ENCODE measurements around the gene UBE2R2.

UBE2R2 gene

GRCh38 chr9:33797837-33798236 is 19.1 kb upstream of the UBE2R2 start (continued):
- TF ChIP-seq ZNF76 (tag by site-specific recombination; IDR thresholded peaks at IDR 0.05; ENCODE audit: borderline replicate concordance, low read depth) (no peak), KLF8 (tag by site-specific recombination; IDR thresholded peaks at IDR 0.05) (no peak), ZNF529 (tag by site-specific recombination; IDR thresholded peaks at IDR 0.05; ENCODE audit: insufficient replicate concordance) (no peak), ZNF621 (tag by site-specific recombination; IDR thresholded peaks at IDR 0.05) (no peak)

- CTCF ChIA-PET, result interaction anchor here (1.8 kb wide), 1 partner anchor 60 kb away, joined by 5 read pairs; no protein-coding TSS in a partner anchor
- POLR2A ChIA-PET, result interaction anchor here (0.6 kb wide), 1 partner anchor 14 kb away, joined by 4 read pairs; no protein-coding TSS in a partner anchor
- H3K36me3 ChIP-seq (ENCODE audit: control insufficient read depth in 2 of 2, insufficient read depth in 1 of 2, low read length in 2 of 2), result no peaks in the 10 kb centered on the region
These were observed 18.4 kb upstream of the UBE2R2 start for GRCh38 chr9:33798545-33798944.

More at GRCh38 chr9:33798545-33798944, 18.4 kb upstream of the UBE2R2 start:
- H3K27ac ChIP-seq (ENCODE audit: extremely low read depth, low read depth, low read length), result no peak overlapping the region
- H3K4me1 ChIP-seq (ENCODE audit: control insufficient read depth, insufficient read depth, low read length), result no peaks in the 10 kb centered on the region
- TF ChIP-seq, protein P1, sequence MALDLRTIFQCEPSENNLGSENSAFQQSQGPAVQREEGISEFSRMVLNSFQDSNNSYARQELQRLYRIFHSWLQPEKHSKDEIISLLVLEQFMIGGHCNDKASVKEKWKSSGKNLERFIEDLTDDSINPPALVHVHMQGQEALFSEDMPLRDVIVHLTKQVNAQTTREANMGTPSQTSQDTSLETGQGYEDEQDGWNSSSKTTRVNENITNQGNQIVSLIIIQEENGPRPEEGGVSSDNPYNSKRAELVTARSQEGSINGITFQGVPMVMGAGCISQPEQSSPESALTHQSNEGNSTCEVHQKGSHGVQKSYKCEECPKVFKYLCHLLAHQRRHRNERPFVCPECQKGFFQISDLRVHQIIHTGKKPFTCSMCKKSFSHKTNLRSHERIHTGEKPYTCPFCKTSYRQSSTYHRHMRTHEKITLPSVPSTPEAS (tag by site-specific recombination; IDR thresholded peaks at IDR 0.05), result no peak
- no peak for TF ChIP-seq FEZF1 (tag by site-specific recombination; IDR thresholded peaks at IDR 0.05)
- no peak for TF ChIP-seq ZBTB44 (tag by site-specific recombination; IDR thresholded peaks at IDR 0.05)
- no peak for TF ChIP-seq ZBTB8A (tag by site-specific recombination; IDR thresholded peaks at IDR 0.05)
- TF ChIP-seq GLI2 (tag by site-specific recombination; IDR thresholded peaks at IDR 0.05; ENCODE audit: borderline replicate concordance, low read depth), result no peak
- no peak for TF ChIP-seq PATZ1 (tag by site-specific recombination; IDR thresholded peaks at IDR 0.05)
- TF ChIP-seq ZNF768 (tag by site-specific recombination; IDR thresholded peaks at IDR 0.05), result no peak
- no peak for TF ChIP-seq ZNF596 (tag by site-specific recombination; IDR thresholded peaks at IDR 0.05)
- no peak for TF ChIP-seq ZNF114 (tag by site-specific recombination; IDR thresholded peaks at IDR 0.05)
- TF ChIP-seq ZIC2 (tag by site-specific recombination; IDR thresholded peaks at IDR 0.05), result peak; percentile 96
- peak; percentile 73; the same call in 1 of the 2 replicates for TF ChIP-seq ZNF449 (tag by site-specific recombination; IDR thresholded peaks at IDR 0.05)
- no peak for TF ChIP-seq ZNF16 (tag by site-specific recombination; IDR thresholded peaks at IDR 0.05; ENCODE audit: low read depth)
- TF ChIP-seq GLIS1 (tag by site-specific recombination; IDR thresholded peaks at IDR 0.05), result peak; percentile 58
- TF ChIP-seq ZNF776 (tag by site-specific recombination; IDR thresholded peaks at IDR 0.05; ENCODE audit: borderline replicate concordance), result no peak
- TF ChIP-seq SP2 (tag by site-specific recombination; IDR thresholded peaks at IDR 0.05), result no peak
- no peak for TF ChIP-seq BCL11B (tag by site-specific recombination; IDR thresholded peaks at IDR 0.05; ENCODE audit: low read depth)
- TF ChIP-seq ZNF211 (tag by site-specific recombination; IDR thresholded peaks at IDR 0.05; ENCODE audit: low read depth), result no peak
- TF ChIP-seq ZNF530 (tag by site-specific recombination; IDR thresholded peaks at IDR 0.05; ENCODE audit: low read depth), result no peak
- TF ChIP-seq ZNF623 (tag by site-specific recombination; IDR thresholded peaks at IDR 0.05), result no peak
- H3K4me3 ChIP-seq (ENCODE audit: low read depth, low read length), result no peak overlapping the region
- no peaks in the 10 kb centered on the region for H3K9me3 ChIP-seq (ENCODE audit: control insufficient read depth, insufficient read depth, low read depth, low read length)
